GM21576 (cell line): Measurements from ENCODE around the gene HIP1.
A peak's percentile ranks its signal among the peaks of the same experiment; 100 is the strongest.
"Not testable (repeated sequence)": the region's sequence is repeated elsewhere in the genome, so short reads cannot be mapped to it uniquely, and the experiment has no call there.

Source experiments
- ATAC-seq: cut with Tn5 transposase; IDR thresholded peaks from one replicate; pipeline ENCODE4 v1.9.1; 2021; ENCODE audit warnings: mild to moderate bottlenecking, moderate library complexity; ENCODE audit not compliant: unreplicated experiment

Gene HIP1

DNA sequence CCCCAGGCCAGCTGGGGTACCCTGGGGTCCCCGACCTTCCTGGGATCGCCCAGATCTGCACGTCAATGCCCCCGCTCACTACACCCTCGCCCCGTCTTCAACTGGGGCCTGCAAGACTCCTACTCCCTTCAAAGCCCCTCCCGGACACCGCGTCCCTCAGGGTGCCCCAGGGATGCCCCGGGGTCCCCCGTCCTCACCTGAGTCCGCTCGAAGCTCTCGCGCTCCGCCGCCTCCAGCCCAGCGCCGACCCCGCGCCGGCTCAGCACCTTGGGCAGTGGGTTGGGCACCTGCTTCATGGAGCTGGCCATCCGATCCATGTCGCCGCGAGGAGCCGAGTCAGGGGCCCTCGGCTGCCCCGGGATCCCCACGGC lies at the start of gene HIP1:
Gene HIP1, minus strand, starts transcription at position 338 of the 371 bp plus-strand sequence. Its CDS starts 21 bp downstream, at position 317.
- ATAC-seq: peak; percentile 1

DNA sequence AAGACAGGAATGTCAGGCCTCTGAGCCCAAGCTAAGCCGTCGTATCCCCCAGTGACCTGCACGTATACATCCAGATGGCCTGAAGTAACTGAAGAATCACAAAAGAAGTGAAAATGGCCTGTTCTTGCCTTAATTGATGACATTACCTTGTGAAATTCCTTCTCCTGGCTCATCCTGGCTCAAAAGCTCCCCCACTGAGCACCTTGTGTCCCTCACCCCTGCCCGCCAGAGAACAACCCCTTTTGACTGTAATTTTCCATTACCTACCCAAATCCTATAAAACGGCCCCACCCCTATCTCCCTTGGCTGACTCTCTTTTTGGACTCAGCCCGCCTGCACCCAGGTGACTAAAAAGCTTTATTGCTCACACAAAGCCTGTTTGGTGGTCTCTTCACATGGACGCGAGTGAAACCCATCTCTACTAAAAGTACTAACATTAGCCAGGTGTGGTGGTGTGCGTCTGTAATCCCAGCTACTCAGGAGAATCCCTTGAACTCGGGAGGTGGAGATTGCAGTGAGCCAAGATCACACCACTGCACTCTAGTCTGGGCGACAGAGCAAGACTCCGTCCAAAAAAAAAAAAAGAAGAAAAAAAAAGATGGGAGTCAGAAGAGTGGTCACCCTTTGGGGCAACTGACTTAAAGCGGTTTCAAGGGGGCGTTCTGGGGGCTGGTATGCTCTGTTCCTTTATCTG lies 49.6 kb upstream of the HIP1 start:
- not testable (repeated sequence) for ATAC-seq

DNA sequence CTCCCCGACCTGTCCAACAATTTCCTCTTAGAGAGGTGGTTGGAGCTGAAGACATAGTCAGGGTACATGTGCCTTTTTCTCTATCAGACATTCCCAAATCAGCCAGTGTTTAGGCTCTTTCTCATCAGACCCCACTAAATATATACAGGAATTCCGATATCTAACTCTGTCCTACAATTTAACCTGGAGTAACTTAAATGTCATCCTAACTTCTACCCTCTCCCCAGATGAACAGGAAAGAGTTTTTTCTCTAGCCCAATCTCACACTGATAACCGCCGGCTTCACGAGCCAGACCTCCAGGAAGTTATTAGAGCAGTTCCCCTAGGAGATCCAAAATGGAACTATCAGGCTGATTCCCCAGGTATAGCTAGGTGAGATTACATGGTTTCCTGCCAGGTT lies 44.3 kb upstream of the HIP1 start:
- not testable (repeated sequence) for ATAC-seq

DNA sequence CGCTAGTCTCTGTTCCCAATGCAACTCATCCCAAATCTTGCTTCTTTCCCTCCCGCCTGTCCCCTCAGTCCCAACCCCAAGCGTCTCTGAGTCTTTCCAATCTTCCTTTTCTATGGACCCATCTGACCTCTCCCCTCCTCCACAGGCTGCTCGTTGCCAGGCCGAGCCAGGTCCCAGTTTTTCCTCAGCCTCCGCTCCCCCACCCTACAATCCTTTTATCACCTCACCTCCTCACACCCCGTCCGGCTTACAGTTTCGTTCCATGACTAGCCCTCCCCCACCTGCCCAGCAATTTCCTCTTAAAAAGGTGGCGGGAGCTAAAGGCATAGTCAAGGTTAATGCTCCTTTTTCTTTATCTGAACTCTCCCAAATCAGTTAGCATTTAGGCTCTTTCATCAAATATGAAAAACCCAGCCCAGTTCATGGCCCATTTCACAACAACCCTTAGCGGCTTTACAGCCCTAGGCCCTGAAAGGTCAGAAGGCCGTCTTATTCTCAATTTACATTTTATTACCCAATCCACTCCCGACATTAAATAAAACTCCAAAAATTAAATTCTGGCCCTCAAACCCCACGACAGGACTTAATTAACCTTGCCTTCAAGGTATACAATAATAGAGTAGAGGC lies 42.0 kb upstream of the HIP1 start:
- ATAC-seq: not testable (repeated sequence)

DNA sequence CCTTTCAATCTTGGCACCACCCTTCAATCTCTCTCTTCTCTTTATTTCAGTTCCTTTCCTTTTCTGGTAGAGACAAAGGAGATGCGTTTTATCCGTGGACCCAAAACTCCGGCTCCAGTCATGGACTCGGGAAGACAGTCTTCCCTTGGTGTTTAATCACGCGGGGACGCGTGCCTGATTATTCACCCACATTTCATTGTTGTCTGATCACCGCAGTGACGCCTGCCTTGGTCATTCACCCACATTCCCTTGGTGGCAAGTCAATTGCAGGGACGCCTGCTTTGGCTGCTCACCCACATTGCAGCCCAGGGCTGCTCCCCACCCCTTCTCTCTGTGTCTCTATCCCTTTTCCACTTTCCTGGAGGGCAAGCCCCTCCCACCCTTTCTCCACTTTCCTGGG lies 40.8 kb upstream of the HIP1 start:
- not testable (repeated sequence) for ATAC-seq

DNA sequence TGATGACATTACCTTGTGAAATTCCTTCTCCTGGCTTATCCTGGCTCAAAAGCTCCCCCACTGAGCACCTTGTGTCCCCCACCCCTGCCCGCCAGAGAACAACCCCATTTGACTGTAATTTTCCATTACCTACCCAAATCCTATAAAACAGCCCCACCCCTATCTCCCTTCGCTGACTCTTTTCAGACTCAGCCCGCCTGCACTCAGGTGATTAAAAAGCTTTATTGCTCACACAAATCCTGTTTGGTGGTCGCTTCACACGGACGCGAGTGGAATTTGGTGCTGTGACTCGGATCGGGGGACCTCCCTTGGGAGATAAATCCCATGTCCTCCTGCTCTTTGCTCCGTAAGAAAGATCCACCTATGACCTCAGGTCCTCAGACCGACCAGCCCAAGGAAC lies 40.3 kb upstream of the HIP1 start:
- ATAC-seq: not testable (repeated sequence)

DNA sequence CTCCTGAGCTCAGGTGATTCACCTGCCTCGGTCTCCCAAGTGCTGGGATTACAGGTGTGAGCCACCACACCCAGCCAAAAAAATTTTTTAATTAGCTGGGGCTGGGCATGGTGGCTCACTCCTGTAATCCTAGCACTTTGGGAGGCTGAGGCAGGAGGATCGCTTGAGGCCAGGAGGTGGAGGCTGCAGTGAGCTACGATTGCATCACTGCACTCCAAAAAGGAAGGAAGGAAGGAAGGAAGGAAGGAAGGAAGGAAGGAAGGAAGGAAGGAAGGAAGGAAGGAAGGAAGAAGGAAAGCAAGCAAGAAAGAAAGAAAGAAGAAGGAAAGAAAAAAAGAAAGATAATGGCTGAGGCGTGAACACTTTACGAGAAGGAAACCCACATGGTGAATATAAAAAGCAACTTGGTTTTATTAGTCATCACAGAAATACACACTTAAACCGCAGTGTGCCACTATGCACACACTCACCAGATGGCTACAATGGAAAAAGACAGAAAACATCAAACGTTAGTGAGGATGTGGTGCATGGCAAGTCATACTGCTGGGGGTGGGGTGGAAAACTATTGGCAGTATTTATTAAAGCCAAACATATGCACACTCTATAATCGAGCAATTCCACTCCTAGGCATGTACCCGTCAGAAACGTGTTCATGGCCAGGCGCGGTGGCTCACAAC lies 37.7 kb upstream of the HIP1 start:
- no peak for ATAC-seq

DNA sequence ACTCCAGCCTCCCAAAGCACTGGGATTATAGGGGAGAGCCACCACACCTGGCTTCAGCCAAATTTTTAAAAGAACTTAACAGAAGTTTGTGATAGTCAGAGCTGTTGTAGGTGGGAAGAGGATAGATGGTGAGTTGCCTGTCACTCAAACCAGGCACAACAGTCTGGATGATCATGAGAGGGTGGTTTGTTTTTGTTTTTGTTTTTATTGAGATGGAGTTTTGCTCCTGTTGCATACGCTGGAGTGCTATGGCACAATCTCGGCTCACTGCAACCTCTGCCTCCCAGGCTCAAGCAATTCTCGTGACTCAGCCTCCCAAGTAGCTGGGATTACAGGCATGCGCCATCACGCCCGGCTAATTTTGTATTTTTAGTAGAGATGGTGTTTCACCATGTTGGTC lies 35.2 kb upstream of the HIP1 start:
- not testable (repeated sequence) for ATAC-seq

DNA sequence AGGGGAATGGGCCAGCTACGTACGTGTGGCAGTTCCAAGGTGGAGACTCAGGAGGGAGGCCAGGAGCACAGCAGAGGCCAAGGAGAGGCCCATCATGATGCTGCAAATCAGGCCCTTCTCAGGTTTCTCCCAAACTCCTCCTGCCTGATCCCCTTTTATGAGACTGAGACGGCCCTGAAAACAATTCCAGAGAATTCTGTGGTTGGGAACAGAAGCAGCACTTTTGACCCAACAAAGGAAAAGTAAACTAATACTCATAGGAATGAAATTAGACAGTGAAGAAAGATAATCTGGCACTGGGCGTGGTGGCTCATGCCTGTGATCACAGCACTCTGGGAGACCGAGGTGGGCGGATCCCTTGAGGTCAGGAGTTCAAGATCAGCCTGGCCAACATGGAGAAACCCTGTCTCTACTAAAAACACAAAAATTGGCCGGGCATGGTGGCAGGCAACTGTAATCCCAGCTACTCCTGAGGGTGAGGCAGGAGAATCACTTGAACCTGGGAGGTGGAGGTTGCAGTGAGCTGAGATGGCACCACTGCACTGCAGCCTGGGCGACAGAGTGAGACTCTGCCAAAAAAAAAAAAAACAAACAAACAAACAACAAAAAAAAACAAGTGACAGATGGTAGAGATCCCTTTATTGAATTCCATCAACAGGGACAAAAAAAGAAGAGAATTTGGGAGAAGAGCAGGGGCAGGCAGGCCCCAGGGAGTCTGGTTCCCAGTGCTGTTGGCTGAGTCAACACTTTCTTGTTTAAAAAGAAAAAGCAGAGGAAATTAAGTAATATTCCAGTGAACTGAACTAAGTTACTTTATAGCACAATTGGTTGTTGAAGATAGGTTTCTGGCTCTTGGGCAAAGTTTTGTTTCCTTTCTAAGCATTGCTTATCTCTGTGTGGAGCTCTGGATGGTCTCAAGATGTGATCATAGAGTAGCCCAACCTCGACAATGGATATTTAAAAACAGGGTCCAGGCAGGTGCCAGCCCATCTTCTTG lies 33.6 kb upstream of the HIP1 start, which contains the start of gene CCL26:
Gene CCL26, minus strand, starts transcription at position 131 of the 997 bp plus-strand sequence. Its CDS starts 35 bp downstream, at position 96.
- no peak for ATAC-seq

DNA sequence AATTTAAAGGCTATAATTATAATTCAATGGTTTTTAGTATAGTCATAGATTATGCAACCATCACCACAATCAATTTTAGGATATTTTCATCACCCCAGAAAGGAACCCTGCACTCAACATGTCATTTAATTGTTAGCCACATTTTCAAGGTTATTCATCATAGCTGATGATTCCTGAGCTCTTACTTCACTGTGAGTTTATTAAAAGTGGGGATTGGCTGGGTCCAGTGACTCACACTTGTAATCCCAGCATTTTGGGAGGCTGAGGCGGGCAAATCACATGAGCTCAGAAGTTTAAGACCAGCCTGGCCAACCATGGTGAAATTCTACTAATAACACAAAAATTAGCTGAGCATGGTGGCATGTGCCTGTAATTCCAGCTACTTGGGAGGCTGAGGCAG lies 32.5 kb upstream of the HIP1 start:
- ATAC-seq: no peak

DNA sequence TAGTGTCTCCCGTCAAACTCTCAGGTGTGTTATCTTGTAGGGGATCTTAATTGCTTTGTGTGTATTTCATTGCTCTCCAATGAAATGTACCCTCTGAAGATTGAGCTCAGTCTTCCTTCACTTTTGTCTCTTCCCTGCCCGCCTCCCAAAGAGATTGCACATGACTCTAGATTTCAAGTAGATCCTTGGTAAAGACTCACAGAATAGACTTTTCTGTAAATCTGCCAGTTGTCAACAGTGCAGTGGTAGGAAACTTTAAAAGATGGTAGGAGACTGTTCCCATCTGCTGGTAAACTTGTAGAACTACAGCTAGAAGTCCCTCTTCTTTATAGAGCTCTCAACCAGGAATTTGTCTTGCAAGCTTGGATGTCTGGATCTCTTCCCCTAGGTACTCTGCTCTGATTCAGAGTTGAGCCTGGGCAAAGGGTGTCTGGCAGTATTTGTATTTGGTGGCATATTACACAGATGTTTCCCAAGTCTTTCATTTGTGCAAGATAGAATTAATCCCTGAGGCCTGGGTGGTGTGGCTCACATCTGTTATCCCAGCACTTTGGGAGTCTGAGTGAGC lies 23.7 kb upstream of the HIP1 start:
- peak; percentile 53 for ATAC-seq

DNA sequence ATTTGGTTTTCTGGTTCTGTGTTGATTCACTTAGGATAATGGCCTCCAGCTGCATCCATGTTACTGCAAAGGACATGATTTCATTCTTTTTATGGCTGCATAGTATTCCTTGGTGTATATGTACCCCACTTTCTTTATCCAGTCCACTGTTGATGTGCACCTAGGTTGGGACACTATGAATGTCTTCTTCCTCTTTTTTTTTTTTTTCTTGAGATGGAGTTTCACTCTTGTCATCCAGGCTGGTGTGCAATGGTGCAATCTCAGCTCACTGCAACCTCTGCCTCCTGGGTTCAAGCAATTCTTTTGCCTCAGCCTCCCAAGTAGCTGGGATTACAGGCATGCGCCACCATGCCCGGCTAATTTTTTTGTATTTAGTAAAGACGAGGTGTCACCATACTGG lies 23.1 kb upstream of the HIP1 start:
- ATAC-seq: not testable (repeated sequence)

DNA sequence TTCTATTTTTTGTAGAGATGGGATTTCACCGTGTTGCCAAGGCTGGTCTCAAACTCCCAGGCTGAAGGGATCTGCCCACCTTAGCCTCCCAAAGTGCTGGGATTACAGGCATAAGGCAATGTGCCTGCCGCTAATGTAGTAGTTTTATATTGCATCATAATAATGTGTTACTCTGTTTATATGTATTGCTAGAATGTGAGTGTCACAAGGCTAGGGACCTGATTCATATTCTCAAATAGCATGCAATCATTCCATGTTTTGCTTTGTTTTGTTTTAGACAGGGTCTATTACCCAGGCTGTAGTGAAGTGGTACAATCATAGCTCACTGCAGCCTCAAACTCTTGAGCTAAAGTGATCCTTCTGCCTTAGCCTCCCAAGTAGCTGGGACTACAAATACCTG lies 19.8 kb upstream of the HIP1 start:
- no peak for ATAC-seq

DNA sequence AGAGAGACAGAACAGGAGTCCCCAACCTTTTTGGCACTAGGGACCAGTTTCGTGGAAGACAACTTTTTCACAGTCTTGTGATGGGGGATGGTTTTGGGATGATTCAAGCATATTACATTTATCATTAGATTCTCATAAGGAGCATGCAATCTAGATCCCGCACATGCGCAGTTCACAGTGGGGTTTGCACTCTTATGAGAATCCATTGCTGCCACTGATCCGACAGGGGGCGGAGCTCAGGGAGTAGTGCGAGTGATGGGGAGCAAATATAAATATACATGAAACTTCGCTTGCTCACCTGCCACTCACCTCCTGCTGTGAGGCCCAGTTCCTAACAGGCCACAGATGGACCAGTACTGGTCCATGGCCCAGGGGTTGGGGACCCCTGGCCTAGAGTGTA lies 19.1 kb upstream of the HIP1 start:
- ATAC-seq: no peak

DNA sequence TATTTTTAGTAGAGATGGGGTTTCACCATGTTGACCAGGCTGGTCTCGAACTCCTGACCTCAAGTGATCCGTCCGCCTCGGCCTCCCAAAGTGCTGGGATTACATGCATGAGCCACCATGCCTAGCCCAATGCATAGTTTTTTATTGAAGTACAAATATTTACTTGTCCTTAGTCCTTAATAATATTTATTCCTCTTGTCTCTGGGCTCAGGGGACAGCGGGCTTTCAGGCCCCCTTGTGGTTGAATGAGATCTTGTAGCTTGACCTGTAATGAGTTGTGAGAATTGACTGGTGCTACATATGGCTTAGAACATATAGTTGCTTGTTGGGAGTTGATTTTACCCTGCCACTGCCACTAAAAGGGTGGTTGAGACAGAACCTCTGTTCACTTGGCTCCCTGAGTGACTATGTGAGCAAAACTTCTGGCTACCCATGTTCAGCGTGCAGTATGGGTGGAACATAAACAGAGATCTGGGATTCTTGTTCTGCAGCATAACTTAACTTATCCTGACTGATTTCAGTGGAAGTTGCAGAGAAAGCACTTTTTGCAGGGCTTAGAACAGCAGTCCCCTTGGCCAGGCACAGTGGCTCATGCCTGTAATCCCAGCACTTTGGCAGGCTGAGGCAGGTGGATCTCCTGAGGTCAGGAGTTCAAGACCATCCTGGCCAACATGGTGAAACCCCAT lies 18.4 kb upstream of the HIP1 start:
- no peak for ATAC-seq

DNA sequence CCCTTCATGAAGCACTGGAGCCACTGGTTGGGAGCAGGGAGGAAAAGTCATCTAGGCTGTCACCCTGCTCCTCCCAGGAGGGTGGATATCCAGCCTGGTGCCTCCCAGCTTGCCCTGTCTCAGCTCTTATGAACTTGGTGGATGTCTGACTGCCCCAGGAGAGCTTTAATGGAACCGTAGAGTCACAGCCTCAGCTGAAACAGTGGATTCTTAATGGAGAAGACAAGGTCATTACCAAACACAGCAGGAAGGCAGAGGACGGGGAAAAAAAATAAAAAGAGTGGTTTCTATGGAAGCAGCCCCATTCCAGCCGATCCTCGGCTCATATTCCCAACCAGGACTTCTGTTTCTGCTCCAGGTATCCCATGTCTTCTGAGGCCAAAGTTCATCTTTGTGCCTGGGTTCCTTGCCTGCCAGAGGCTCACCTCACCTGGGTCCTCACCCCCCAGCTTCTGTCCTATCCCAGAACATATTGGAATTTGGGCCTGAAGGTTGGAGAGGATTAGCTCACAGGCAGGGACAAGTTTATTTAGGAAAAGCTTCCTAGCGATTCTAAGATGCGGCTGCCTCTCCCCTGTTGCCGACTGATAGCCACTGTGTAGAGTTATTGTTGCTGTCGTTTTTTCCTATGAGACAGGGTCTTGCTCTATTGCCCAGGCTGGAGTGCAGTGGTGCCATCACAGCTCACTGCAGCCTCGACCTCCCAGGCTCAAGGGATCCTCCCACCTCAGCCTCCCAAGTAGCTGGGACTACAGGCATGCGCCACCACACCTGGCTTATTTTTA lies 17.7 kb upstream of the HIP1 start:
- ATAC-seq: no peak

DNA sequence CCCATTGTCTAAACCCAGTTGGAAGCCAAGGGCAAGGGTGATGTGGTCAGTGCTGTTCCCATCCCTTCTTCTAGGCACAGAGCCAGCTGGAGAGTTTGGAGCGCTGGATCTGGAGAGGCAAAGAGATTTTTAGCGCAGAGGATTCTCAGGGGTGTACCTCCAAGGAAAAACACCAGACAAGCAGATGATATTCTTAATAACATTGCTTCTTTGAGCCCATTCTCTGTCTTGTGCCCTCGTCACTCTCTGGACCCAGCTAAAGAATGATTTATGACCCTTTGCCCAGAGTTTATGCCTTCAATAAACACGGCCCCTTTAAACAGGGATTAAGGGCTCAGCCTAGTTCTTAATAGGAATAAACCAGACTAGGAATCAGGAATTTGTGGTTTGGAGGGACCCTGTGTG lies 4.7 kb upstream of the HIP1 start:
- no peak for ATAC-seq

DNA sequence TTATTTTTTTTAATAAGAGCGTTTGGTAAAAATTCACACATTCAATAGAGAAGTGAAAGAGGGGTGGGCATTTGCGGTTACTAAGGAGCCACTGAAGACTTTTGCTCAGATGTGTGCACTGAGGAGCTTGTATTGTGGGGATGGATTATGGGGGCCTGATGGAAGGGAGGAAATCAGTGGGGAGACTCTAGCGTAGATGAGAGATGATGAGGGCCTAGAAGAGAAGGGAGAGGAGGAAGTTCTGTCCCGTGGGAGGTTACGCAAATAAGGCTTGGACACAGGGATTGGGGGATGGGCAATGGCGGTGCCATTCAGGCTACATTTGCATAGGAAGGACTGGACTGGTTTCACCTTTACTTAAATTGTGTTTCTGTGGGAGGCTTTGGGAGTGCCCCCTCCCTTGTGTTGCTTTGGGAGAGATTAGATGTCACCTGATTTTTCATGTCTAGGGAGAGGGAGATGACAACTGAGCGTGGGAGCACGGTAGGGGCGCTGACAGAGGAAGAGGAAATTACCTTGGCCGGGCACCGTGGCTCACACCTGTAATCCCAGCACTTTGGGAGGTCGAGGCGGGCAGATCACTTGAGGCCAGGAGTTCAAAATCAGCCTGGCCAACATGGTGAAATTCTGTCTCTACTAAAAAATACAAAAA lies 2.2 kb upstream of the HIP1 start:
- ATAC-seq: no peak
